Forelimb muscle (tissue), 1 donor: ENCODE data around the gene TOMT. TPM values are rescaled to one million over a fixed set of nuclear protein-coding genes. Genes with fewer than 3 reads are reported as not detected.

Experiments
- DNase-seq: peaks from one replicate; pipeline ENCODE4 v3.0.0-alpha.2; 2013; ENCODE audit warnings: low read depth
- polyA plus RNA-seq: library from polyadenylated mRNA; unstranded; fragments of 120-200 nt; gene quantifications from one replicate; pipeline ENCODE4 v1.2.1, GENCODE V29; 2013; ENCODE audit not compliant: insufficient read length

Gene TOMT
- polyA plus RNA-seq, 1 donor: not detected

- DNase-seq: no peak
Observed at GRCh38 chr11:72085621-72086351, 19.9 kb upstream of the TOMT start.

- DNase-seq: no peak
Observed at GRCh38 chr11:72088076-72088808, 17.5 kb upstream of the TOMT start.

GRCh38 chr11:72091292-72091691 lies 14.4 kb upstream of the TOMT start:
- DNase-seq: no peak

- no peak for DNase-seq
Observed at GRCh38 chr11:72098741-72099140, 7.0 kb upstream of the TOMT start.

- DNase-seq: no peak
Observed at GRCh38 chr11:72100009-72100408, 5.7 kb upstream of the TOMT start.

GRCh38 chr11:72100462-72100861 lies 5.3 kb upstream of the TOMT start:
- DNase-seq: no peak

- no peak for DNase-seq
Observed at GRCh38 chr11:72102162-72102561, 3.6 kb upstream of the TOMT start.

- no peak for DNase-seq
Observed at GRCh38 chr11:72102631-72102945, 3.1 kb upstream of the TOMT start.

GRCh38 chr11:72102946-72103753 lies 2.6 kb upstream of the TOMT start, which contains the start of gene LAMTOR1:
LAMTOR1 (minus strand) TSS chr11:72103297; CDS start chr11:72103224, 73 bp downstream.
- peak; percentile 98 for DNase-seq

GRCh38 chr11:72103754-72104167 lies 2.0 kb upstream of the TOMT start:
- DNase-seq: no peak

- peak; percentile 6 for DNase-seq
Observed at GRCh38 chr11:72111300-72112142, 5.8 kb downstream of the TOMT start.

- DNase-seq: peak; percentile 99
Observed at GRCh38 chr11:72112143-72112977, 6.6 kb downstream of the TOMT start, which contains the start of gene ANAPC15. ANAPC15 (minus strand) TSS chr11:72112695; CDS start chr11:72111276, 1,419 bp downstream.

- no peak for DNase-seq
Observed at GRCh38 chr11:72112978-72113808, 7.5 kb downstream of the TOMT start.

- no peak for DNase-seq
Observed at GRCh38 chr11:72114570-72114969, 8.8 kb downstream of the TOMT start.

GRCh38 chr11:72116019-72116755 lies 10.5 kb downstream of the TOMT start:
- no peak for DNase-seq

GRCh38 chr11:72119198-72119597 lies 13.5 kb downstream of the TOMT start:
- no peak for DNase-seq

- DNase-seq: no peak
Observed at GRCh38 chr11:72120930-72121329, 15.2 kb downstream of the TOMT start.

- no peak for DNase-seq
Observed at GRCh38 chr11:72122607-72123006, 16.9 kb downstream of the TOMT start.
